ENCODE data around the gene CNTN5. TPM values are rescaled to one million over a fixed set of nuclear protein-coding genes. Genes with fewer than 3 reads are reported as not detected.

The CNTN5 gene
- total and polyA plus RNA-seq, 2 experiments from 2014 or later: 9.6 to 10.6 TPM

- no peak for DNase-seq (ENCODE audit: low spot score)
- H3K79me2 ChIP-seq: no peaks in the 10 kb centered on the region
- no peaks in the 10 kb centered on the region for H3K9me2 ChIP-seq (replicated peaks; ENCODE audit: insufficient read depth)
- H3K9me3 ChIP-seq (ENCODE audit: low read depth): no peaks in the 10 kb centered on the region
- no peaks in the 10 kb centered on the region for H4K20me1 ChIP-seq (ENCODE audit: insufficient read depth, poor library complexity, severe bottlenecking)
- no peaks in the 10 kb centered on the region for H3K4me1 ChIP-seq (ENCODE audit: insufficient read depth)
- H3K27ac ChIP-seq: no peak overlapping the region
- 91% methylated on average over 1 of the region's 1 CpG for WGBS (ENCODE audit: low lambda C conversion rate, missing lambda C conversion rate)
- H2AFZ ChIP-seq: no peak overlapping the region
- no peak overlapping the region for H3K4me3 ChIP-seq
- H3K27me3 ChIP-seq: no peaks in the 10 kb centered on the region
- TF ChIP-seq EZH2 (IDR thresholded peaks at IDR 0.05; ENCODE audit: borderline replicate concordance): no peak
- TF ChIP-seq CTCF (IDR thresholded peaks at IDR 0.05; ENCODE audit: poor library complexity): no peak
- TF ChIP-seq EZH2phosphoT487 (IDR thresholded peaks at IDR 0.05; ENCODE audit: low read depth, severe bottlenecking, unreplicated experiment): no peak
- H3K4me2 ChIP-seq: no peak overlapping the region
- no peaks in the 10 kb centered on the region for H3K36me3 ChIP-seq (replicated peaks; ENCODE audit: insufficient read depth, low read depth)
Observed at GRCh38 chr11:99535406-99535805, 514.7 kb downstream of the CNTN5 start.

GRCh38 chr11:99535819-99536218, 515.1 kb downstream of the CNTN5 start:
- Histone ChIP-seq H2AFZ (no peak overlapping the region), H3K27me3 (no peaks in the 10 kb centered on the region), H4K20me1 (ENCODE audit: insufficient read depth, poor library complexity, severe bottlenecking) (no peaks in the 10 kb centered on the region), H3K9me2 (replicated peaks; ENCODE audit: insufficient read depth) (no peaks in the 10 kb centered on the region), H3K4me2 (no peak overlapping the region), H3K79me2 (no peaks in the 10 kb centered on the region), H3K4me1 (ENCODE audit: insufficient read depth) (no peaks in the 10 kb centered on the region), H3K27ac (no peak overlapping the region), H3K36me3 (replicated peaks; ENCODE audit: insufficient read depth, low read depth) (no peaks in the 10 kb centered on the region), H3K9me3 (ENCODE audit: low read depth) (no peaks in the 10 kb centered on the region), H3K4me3 (no peak overlapping the region)
- TF ChIP-seq EZH2phosphoT487 (IDR thresholded peaks at IDR 0.05; ENCODE audit: low read depth, severe bottlenecking, unreplicated experiment) (no peak), CTCF (IDR thresholded peaks at IDR 0.05; ENCODE audit: poor library complexity) (no peak), EZH2 (IDR thresholded peaks at IDR 0.05; ENCODE audit: borderline replicate concordance) (no peak)
- WGBS (ENCODE audit: low lambda C conversion rate, missing lambda C conversion rate): 87% methylated on average over 2 of the region's 2 CpGs
- no peak for DNase-seq (ENCODE audit: low spot score)

GRCh38 chr11:99537681-99538080, 516.9 kb downstream of the CNTN5 start:
- H2AFZ ChIP-seq: no peak overlapping the region
- H3K27ac ChIP-seq: no peak overlapping the region
- no peaks in the 10 kb centered on the region for H3K9me3 ChIP-seq (ENCODE audit: low read depth)
- no peak overlapping the region for H3K4me3 ChIP-seq
- no peaks in the 10 kb centered on the region for H4K20me1 ChIP-seq (ENCODE audit: insufficient read depth, poor library complexity, severe bottlenecking)
- H3K27me3 ChIP-seq: no peaks in the 10 kb centered on the region
- no peaks in the 10 kb centered on the region for H3K79me2 ChIP-seq
- DNase-seq (ENCODE audit: low spot score): no peak
- H3K36me3 ChIP-seq (replicated peaks; ENCODE audit: insufficient read depth, low read depth): no peaks in the 10 kb centered on the region
- TF ChIP-seq EZH2 (IDR thresholded peaks at IDR 0.05; ENCODE audit: borderline replicate concordance) (no peak), EZH2phosphoT487 (IDR thresholded peaks at IDR 0.05; ENCODE audit: low read depth, severe bottlenecking, unreplicated experiment) (no peak), CTCF (IDR thresholded peaks at IDR 0.05; ENCODE audit: poor library complexity) (no peak)
- H3K4me1 ChIP-seq (ENCODE audit: insufficient read depth): no peaks in the 10 kb centered on the region
- no peak overlapping the region for H3K4me2 ChIP-seq
- WGBS (ENCODE audit: low lambda C conversion rate, missing lambda C conversion rate): 94% methylated on average over 2 of the region's 2 CpGs
- no peaks in the 10 kb centered on the region for H3K9me2 ChIP-seq (replicated peaks; ENCODE audit: insufficient read depth)

GRCh38 chr11:99545616-99546015, 524.9 kb downstream of the CNTN5 start:
- H4K20me1 ChIP-seq (ENCODE audit: insufficient read depth, poor library complexity, severe bottlenecking): no peaks in the 10 kb centered on the region
- H3K27me3 ChIP-seq: no peaks in the 10 kb centered on the region
- TF ChIP-seq CTCF (IDR thresholded peaks at IDR 0.05; ENCODE audit: poor library complexity) (no peak), EZH2phosphoT487 (IDR thresholded peaks at IDR 0.05; ENCODE audit: low read depth, severe bottlenecking, unreplicated experiment) (no peak), EZH2 (IDR thresholded peaks at IDR 0.05; ENCODE audit: borderline replicate concordance) (no peak)
- H3K9me2 ChIP-seq (replicated peaks; ENCODE audit: insufficient read depth): no peaks in the 10 kb centered on the region
- H3K36me3 ChIP-seq (replicated peaks; ENCODE audit: insufficient read depth, low read depth): no peaks in the 10 kb centered on the region
- no peak overlapping the region for H3K4me2 ChIP-seq
- H3K9me3 ChIP-seq (ENCODE audit: low read depth): no peaks in the 10 kb centered on the region
- H3K4me1 ChIP-seq (ENCODE audit: insufficient read depth): no peaks in the 10 kb centered on the region
- WGBS (ENCODE audit: low lambda C conversion rate, missing lambda C conversion rate): 89% methylated on average over 4 of the region's 4 CpGs
- H3K27ac ChIP-seq: no peak overlapping the region
- H3K4me3 ChIP-seq: no peak overlapping the region
- no peak overlapping the region for H2AFZ ChIP-seq
- DNase-seq (ENCODE audit: low spot score): no peak
- H3K79me2 ChIP-seq: no peaks in the 10 kb centered on the region

Measured in hepatocyte (in vitro differentiated cells).